NOMO-1 (cell line): Measurements from ENCODE around the gene MGMT.

Source experiments
- DNase-seq, 2 experiments: peaks; one replicate each; lab custom pipeline; 2025; ENCODE audit not compliant: unreplicated experiment in 2 of 2; lab: John Stamatoyannopoulos, UW

MGMT gene

GRCh38 chr10:129702605-129703004 is 235.6 kb downstream of the MGMT start:
- DNase-seq = no peak

GRCh38 chr10:129703287-129704137 is 236.5 kb downstream of the MGMT start:
- DNase-seq = no peak

GRCh38 chr10:129704225-129704624 is 237.2 kb downstream of the MGMT start:
- no peak for DNase-seq

GRCh38 chr10:129704786-129705525 is 237.9 kb downstream of the MGMT start:
- no peak for DNase-seq

GRCh38 chr10:129705676-129706075 is 238.6 kb downstream of the MGMT start:
- no peak for DNase-seq

- DNase-seq = no peak
Observed at GRCh38 chr10:129706081-129706480, 239.0 kb downstream of the MGMT start.

- DNase-seq = no peak
Observed at GRCh38 chr10:129706523-129706922, 239.5 kb downstream of the MGMT start.

- DNase-seq = no peak
Observed at GRCh38 chr10:129707406-129708388, 240.7 kb downstream of the MGMT start.

- DNase-seq = no peak
Observed at GRCh38 chr10:129709101-129709500, 242.1 kb downstream of the MGMT start.

GRCh38 chr10:129709627-129710509 is 242.8 kb downstream of the MGMT start:
- DNase-seq = no peak

GRCh38 chr10:129710510-129710847 is 243.4 kb downstream of the MGMT start:
- DNase-seq = no peak

GRCh38 chr10:129711291-129711690 is 244.2 kb downstream of the MGMT start:
- DNase-seq = no peak

- no peak for DNase-seq
Observed at GRCh38 chr10:129712000-129712399, 245.0 kb downstream of the MGMT start.

- DNase-seq = no peak
Observed at GRCh38 chr10:129713659-129714265, 246.7 kb downstream of the MGMT start.

- no peak for DNase-seq
Observed at GRCh38 chr10:129715805-129716204, 248.8 kb downstream of the MGMT start.

GRCh38 chr10:129716211-129716681 is 249.2 kb downstream of the MGMT start:
- peak in 1 of 2 experiments; percentile 16 for DNase-seq

GRCh38 chr10:129716881-129717280 is 249.8 kb downstream of the MGMT start:
- no peak for DNase-seq

GRCh38 chr10:129717816-129718547 is 250.9 kb downstream of the MGMT start:
- no peak for DNase-seq
